GM23338 (cell line): Measurements from ENCODE around the gene LCLAT1.

Experiments used
- CREB1 ChIP-seq: fragments of 250-450 bp; sonication (Bioruptor Pico); IDR thresholded peaks from 2 replicates; pipeline ENCODE4 v1.5.0; 2020; ENCODE audit warnings: low read depth, mild to moderate bottlenecking, moderate library complexity
- EZH2 ChIP-seq: fragments of 200-600 bp; sonication (generic); IDR thresholded peaks from one replicate; pipeline ENCODE4 v1.8.0; 2017; ENCODE audit warnings: antibody characterized with exemption, mild to moderate bottlenecking, low read depth; ENCODE audit not compliant: unreplicated experiment
- EZH2phosphoT487 ChIP-seq: fragments of 200-600 bp; sonication (generic); IDR thresholded peaks from one replicate; pipeline ENCODE4 v1.8.1; 2018; ENCODE audit warnings: antibody characterized with exemption; ENCODE audit not compliant: unreplicated experiment
- JUNB ChIP-seq: IDR thresholded peaks from one replicate; pipeline ENCODE4 v1.6.1; 2016; ENCODE audit warnings: antibody characterized with exemption; ENCODE audit not compliant: unreplicated experiment
- NANOG ChIP-seq: IDR thresholded peaks from 2 replicates; pipeline ENCODE4 v1.6.1; 2016; ENCODE audit warnings: antibody characterized with exemption, borderline replicate concordance
- POLR2AphosphoS5 ChIP-seq: IDR thresholded peaks from 2 replicates; pipeline ENCODE4 v1.6.1; 2016; ENCODE audit warnings: antibody characterized with exemption, low read depth
- REST ChIP-seq: IDR thresholded peaks from one replicate; pipeline ENCODE4 v1.6.1; 2018; ENCODE audit warnings: antibody characterized with exemption; ENCODE audit not compliant: unreplicated experiment
- STAT1 ChIP-seq: IDR thresholded peaks from one replicate; pipeline ENCODE4 v1.6.1; 2016; ENCODE audit warnings: antibody characterized with exemption; ENCODE audit not compliant: unreplicated experiment
- ZNF114 ChIP-seq: fragments of 250-450 bp; sonication (Bioruptor Pico); IDR thresholded peaks from 2 replicates; pipeline ENCODE4 v1.5.0; 2020; ENCODE audit warnings: mild to moderate bottlenecking, moderate library complexity
- ZNF331 ChIP-seq: fragments of 250-450 bp; sonication (Bioruptor Pico); IDR thresholded peaks from 2 replicates; pipeline ENCODE4 v1.5.0; 2020; ENCODE audit warnings: low read depth, mild to moderate bottlenecking, moderate library complexity
- ZNF462 ChIP-seq: fragments of 250-450 bp; sonication (Bioruptor Pico); IDR thresholded peaks from 2 replicates; pipeline ENCODE4 v1.5.0; 2020; ENCODE audit warnings: mild to moderate bottlenecking, moderate library complexity
- TF ChIP-seq, protein P1 (sequence below), 2 experiments: fragments of 200-600 bp in 1 of 2; sonication (generic) in 1 of 2; conservative IDR thresholded peaks; 2 replicates each; pipeline versions ENCODE4 v1.5.1 to v1.6.1; 2016 to 2017; ENCODE audit warnings: antibody characterized with exemption in 2 of 2, low read depth in 2 of 2, mild to moderate bottlenecking in 2 of 2, moderate library complexity in 1 of 2
- TF ChIP-seq, protein P2 (sequence below): IDR thresholded peaks from 2 replicates; pipeline ENCODE4 v1.6.1; 2016; ENCODE audit warnings: antibody characterized with exemption

DNA sequence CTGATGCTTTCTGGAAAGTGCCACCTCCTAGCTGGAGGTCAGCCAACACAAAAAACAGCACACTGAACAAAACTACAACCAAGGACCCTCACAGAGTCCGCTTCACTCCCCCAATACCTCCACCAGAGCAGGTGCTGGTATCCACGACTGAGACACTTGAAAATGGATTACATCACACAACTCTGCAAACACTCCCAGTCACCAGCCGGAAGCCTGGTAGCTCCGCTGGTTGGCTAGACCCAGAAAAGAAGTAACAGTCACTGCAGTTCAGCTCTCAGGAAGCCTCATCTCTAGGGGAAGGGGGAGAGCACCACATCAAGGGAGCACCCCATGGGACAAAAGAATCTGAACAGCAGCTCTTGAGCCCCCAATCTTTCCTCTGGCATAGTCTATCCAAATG is 175.4 kb downstream of the LCLAT1 start:
- TF ChIP-seq JUNB (no peak), POLR2AphosphoS5 (no peak), REST (no peak), STAT1 (no peak), ZNF331 (CRISPR knock-in tag) (no peak), EZH2phosphoT487 (no peak), EZH2 (no peak), CREB1 (CRISPR knock-in tag) (no peak), NANOG (no peak), ZNF114 (CRISPR knock-in tag) (no peak), ZNF462 (CRISPR knock-in tag) (no peak)
- TF ChIP-seq, protein P1, sequence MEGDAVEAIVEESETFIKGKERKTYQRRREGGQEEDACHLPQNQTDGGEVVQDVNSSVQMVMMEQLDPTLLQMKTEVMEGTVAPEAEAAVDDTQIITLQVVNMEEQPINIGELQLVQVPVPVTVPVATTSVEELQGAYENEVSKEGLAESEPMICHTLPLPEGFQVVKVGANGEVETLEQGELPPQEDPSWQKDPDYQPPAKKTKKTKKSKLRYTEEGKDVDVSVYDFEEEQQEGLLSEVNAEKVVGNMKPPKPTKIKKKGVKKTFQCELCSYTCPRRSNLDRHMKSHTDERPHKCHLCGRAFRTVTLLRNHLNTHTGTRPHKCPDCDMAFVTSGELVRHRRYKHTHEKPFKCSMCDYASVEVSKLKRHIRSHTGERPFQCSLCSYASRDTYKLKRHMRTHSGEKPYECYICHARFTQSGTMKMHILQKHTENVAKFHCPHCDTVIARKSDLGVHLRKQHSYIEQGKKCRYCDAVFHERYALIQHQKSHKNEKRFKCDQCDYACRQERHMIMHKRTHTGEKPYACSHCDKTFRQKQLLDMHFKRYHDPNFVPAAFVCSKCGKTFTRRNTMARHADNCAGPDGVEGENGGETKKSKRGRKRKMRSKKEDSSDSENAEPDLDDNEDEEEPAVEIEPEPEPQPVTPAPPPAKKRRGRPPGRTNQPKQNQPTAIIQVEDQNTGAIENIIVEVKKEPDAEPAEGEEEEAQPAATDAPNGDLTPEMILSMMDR (conservative IDR thresholded peaks at IDR 0.05; ENCODE audit: low read depth in 2 of 2): no peak
- TF ChIP-seq, protein P2, sequence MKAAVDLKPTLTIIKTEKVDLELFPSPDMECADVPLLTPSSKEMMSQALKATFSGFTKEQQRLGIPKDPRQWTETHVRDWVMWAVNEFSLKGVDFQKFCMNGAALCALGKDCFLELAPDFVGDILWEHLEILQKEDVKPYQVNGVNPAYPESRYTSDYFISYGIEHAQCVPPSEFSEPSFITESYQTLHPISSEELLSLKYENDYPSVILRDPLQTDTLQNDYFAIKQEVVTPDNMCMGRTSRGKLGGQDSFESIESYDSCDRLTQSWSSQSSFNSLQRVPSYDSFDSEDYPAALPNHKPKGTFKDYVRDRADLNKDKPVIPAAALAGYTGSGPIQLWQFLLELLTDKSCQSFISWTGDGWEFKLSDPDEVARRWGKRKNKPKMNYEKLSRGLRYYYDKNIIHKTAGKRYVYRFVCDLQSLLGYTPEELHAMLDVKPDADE: no peak
